GM23338 (cell line): ENCODE results near the gene HARS1. TPM values are rescaled to one million over a fixed set of nuclear protein-coding genes. Genes with fewer than 3 reads are reported as not detected.
A peak's percentile ranks its signal among the peaks of the same experiment; 100 is the strongest.
"Not testable (repeated sequence)": the region's sequence is repeated elsewhere in the genome, so short reads cannot be mapped to it uniquely, and the experiment has no call there.

Experiments
- ATAC-seq: fragments of 200-7000 bp; cut with Tn5 transposase; 3 replicates; pipeline ENCODE4 v1.9.1; 2020
- DNase-seq: peaks from one replicate; pipeline ENCODE4 v3.0.0-alpha.2; 2015; ENCODE audit warnings: low spot score
- H2AFZ ChIP-seq: fragments of 200-600 bp; sonication (generic); 2 replicates; pipeline ENCODE4 v1.8.0; 2016; ENCODE audit warnings: antibody characterized with exemption, mild to moderate bottlenecking, moderate library complexity
- H3F3A ChIP-seq: fragments of 200-600 bp; sonication (generic); replicated peaks from 2 replicates; pipeline ENCODE4 v1.8.0; 2017; ENCODE audit warnings: antibody characterized with exemption, mixed run types, low read depth
- H3K27ac ChIP-seq: fragments of 200-600 bp; sonication (generic); 2 replicates; pipeline ENCODE4 v1.6.1; 2016; ENCODE audit warnings: low read depth
- H3K27me3 ChIP-seq: fragments of 200-600 bp; sonication (generic); 2 replicates; pipeline ENCODE4 v1.8.0; 2016; ENCODE audit warnings: mild to moderate bottlenecking, mixed run types, moderate library complexity; ENCODE audit not compliant: insufficient read depth
- H3K36me3 ChIP-seq: fragments of 200-600 bp; sonication (generic); 2 replicates; pipeline ENCODE4 v1.8.0; 2016; ENCODE audit warnings: mild to moderate bottlenecking; ENCODE audit not compliant: insufficient read depth
- H3K4me1 ChIP-seq: fragments of 200-600 bp; sonication (generic); 2 replicates; pipeline ENCODE4 v1.8.0; 2016; ENCODE audit warnings: mild to moderate bottlenecking, moderate library complexity; ENCODE audit not compliant: insufficient read depth
- H3K4me2 ChIP-seq: fragments of 200-600 bp; sonication (generic); 2 replicates; pipeline ENCODE4 v1.7.1; 2017; ENCODE audit warnings: mixed run types
- H3K4me3 ChIP-seq: fragments of 200-600 bp; sonication (generic); 2 replicates; pipeline ENCODE4 v1.6.1; 2016; ENCODE audit warnings: mixed run types
- H3K79me2 ChIP-seq: fragments of 200-600 bp; sonication (generic); replicated peaks from 2 replicates; pipeline ENCODE4 v1.8.0; 2017; ENCODE audit warnings: mild to moderate bottlenecking; ENCODE audit not compliant: insufficient read depth
- H3K9me2 ChIP-seq: fragments of 200-600 bp; sonication (generic); 2 replicates; pipeline ENCODE4 v1.8.0; 2017; ENCODE audit not compliant: insufficient read depth
- H4K20me1 ChIP-seq: fragments of 200-600 bp; sonication (generic); replicated peaks from 2 replicates; pipeline ENCODE4 v1.8.0; 2017; ENCODE audit warnings: mild to moderate bottlenecking; ENCODE audit not compliant: insufficient read depth
- H3K27ac Mint-ChIP-seq: 2 replicates; pipeline ENCODE4 v1.8.0; 2020; ENCODE audit warnings: inconsistent platforms, mild to moderate bottlenecking, moderate library complexity, mixed read lengths
- H3K27me3 Mint-ChIP-seq: 3 replicates; pipeline ENCODE4 v1.8.0; 2022; ENCODE audit warnings: low read depth, mild to moderate bottlenecking, moderate library complexity, mixed read lengths, inconsistent platforms; ENCODE audit not compliant: insufficient read depth, poor library complexity
- H3K36me3 Mint-ChIP-seq: 3 replicates; pipeline ENCODE4 v1.8.0; 2021; ENCODE audit warnings: low read depth, mild to moderate bottlenecking, inconsistent platforms, moderate library complexity, mixed read lengths
- H3K4me1 Mint-ChIP-seq: 3 replicates; pipeline ENCODE4 v1.8.0; 2020; ENCODE audit warnings: mild to moderate bottlenecking, inconsistent platforms, mixed read lengths
- H3K4me3 Mint-ChIP-seq: 3 replicates; pipeline ENCODE4 v1.8.0; 2021; ENCODE audit warnings: moderate library complexity, mild to moderate bottlenecking, inconsistent platforms, mixed read lengths
- H3K9me3 Mint-ChIP-seq: 3 replicates; pipeline ENCODE4 v1.8.0; 2020; ENCODE audit warnings: moderate library complexity, mild to moderate bottlenecking, inconsistent platforms, mixed read lengths
- CREB1 ChIP-seq: fragments of 250-450 bp; sonication (Bioruptor Pico); IDR thresholded peaks from 2 replicates; pipeline ENCODE4 v1.5.0; 2020; ENCODE audit warnings: low read depth, mild to moderate bottlenecking, moderate library complexity
- ETS1 ChIP-seq: IDR thresholded peaks from 2 replicates; pipeline ENCODE4 v1.6.1; 2016; ENCODE audit warnings: antibody characterized with exemption
- EZH2 ChIP-seq: fragments of 200-600 bp; sonication (generic); IDR thresholded peaks from one replicate; pipeline ENCODE4 v1.8.0; 2017; ENCODE audit warnings: antibody characterized with exemption, mild to moderate bottlenecking, low read depth; ENCODE audit not compliant: unreplicated experiment
- EZH2phosphoT487 ChIP-seq: fragments of 200-600 bp; sonication (generic); IDR thresholded peaks from one replicate; pipeline ENCODE4 v1.8.1; 2018; ENCODE audit warnings: antibody characterized with exemption; ENCODE audit not compliant: unreplicated experiment
- JUNB ChIP-seq: IDR thresholded peaks from one replicate; pipeline ENCODE4 v1.6.1; 2016; ENCODE audit warnings: antibody characterized with exemption; ENCODE audit not compliant: unreplicated experiment
- NANOG ChIP-seq: IDR thresholded peaks from 2 replicates; pipeline ENCODE4 v1.6.1; 2016; ENCODE audit warnings: antibody characterized with exemption, borderline replicate concordance
- POLR2AphosphoS5 ChIP-seq: IDR thresholded peaks from 2 replicates; pipeline ENCODE4 v1.6.1; 2016; ENCODE audit warnings: antibody characterized with exemption, low read depth
- REST ChIP-seq: IDR thresholded peaks from one replicate; pipeline ENCODE4 v1.6.1; 2018; ENCODE audit warnings: antibody characterized with exemption; ENCODE audit not compliant: unreplicated experiment
- STAT1 ChIP-seq: IDR thresholded peaks from one replicate; pipeline ENCODE4 v1.6.1; 2016; ENCODE audit warnings: antibody characterized with exemption; ENCODE audit not compliant: unreplicated experiment
- ZNF331 ChIP-seq: fragments of 250-450 bp; sonication (Bioruptor Pico); IDR thresholded peaks from 2 replicates; pipeline ENCODE4 v1.5.0; 2020; ENCODE audit warnings: low read depth, mild to moderate bottlenecking, moderate library complexity
- ZNF462 ChIP-seq: fragments of 250-450 bp; sonication (Bioruptor Pico); IDR thresholded peaks from 2 replicates; pipeline ENCODE4 v1.5.0; 2020; ENCODE audit warnings: mild to moderate bottlenecking, moderate library complexity
- polyA plus RNA-seq: library from polyadenylated mRNA; unstranded; fragments of >200 nt; fragmentation: Nextera tagmentation; extraction: Ambion mirVana; gene quantifications from 2 replicates; pipeline ENCODE4 v1.2.1, GENCODE V29; 2016
- total RNA-seq: library from RNA; depleted of rRNA; stranded (reverse); fragments of >200 nt; shearing (Covaris generic); gene quantifications from 2 replicates; pipeline ENCODE4 v1.2.3, GENCODE V29; 2014
- TF ChIP-seq, protein P1 (sequence below), 2 experiments: fragments of 200-600 bp in 1 of 2; sonication (generic) in 1 of 2; conservative IDR thresholded peaks; 2 replicates each; pipeline versions ENCODE4 v1.5.1 to v1.6.1; 2016 to 2017; ENCODE audit warnings: antibody characterized with exemption in 2 of 2, low read depth in 2 of 2, mild to moderate bottlenecking in 2 of 2, moderate library complexity in 1 of 2

The HARS1 gene
- total and polyA plus RNA-seq, 2 experiments from 2014 or later: 51.6 to 57.8 TPM

DNA sequence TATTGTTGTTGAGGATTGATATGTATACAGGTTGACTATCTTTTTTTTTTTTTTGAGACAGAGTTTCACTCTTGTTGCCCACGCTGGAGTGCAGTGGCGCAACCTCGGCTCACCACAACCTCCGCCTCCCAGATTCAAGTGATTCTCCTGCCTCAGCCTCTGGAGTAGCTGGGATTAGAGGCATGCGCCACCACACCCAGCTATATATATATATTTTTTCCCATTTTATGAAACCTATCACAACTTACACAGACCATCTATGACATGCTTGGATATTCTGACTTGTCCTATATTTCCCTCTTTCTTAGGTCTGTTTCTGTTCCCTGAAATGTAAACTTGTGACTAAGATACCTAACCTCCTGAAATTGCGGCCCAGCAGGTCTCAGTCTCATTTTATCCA, 63.2 kb downstream of the HARS1 start:
- Histone ChIP-seq H3K36me3 (peaks cover 6% of the 10 kb centered on the region; the same call in 1 of the 2 replicates), H2AFZ (no peak overlapping the region), H3K4me1 (no peaks in the 10 kb centered on the region), H3K4me2 (no peak overlapping the region), H3K79me2 (no peaks in the 10 kb centered on the region), H3K9me2 (no peaks in the 10 kb centered on the region), H3K4me3 (no peak overlapping the region), H3F3A (no peaks in the 10 kb centered on the region), H3K27ac (no peak overlapping the region), H3K27me3 (peaks cover 26% of the 10 kb centered on the region), H4K20me1 (no peaks in the 10 kb centered on the region)
- Mint-ChIP-seq H3K4me3 (no peak overlapping the region), H3K27ac (no peak overlapping the region), H3K27me3 (peaks cover 19% of the 10 kb centered on the region), H3K4me1 (no peaks in the 10 kb centered on the region), H3K36me3 (peaks cover 16% of the 10 kb centered on the region), H3K9me3 (peaks cover 60% of the 10 kb centered on the region)
- TF ChIP-seq STAT1 (no peak), ZNF331 (CRISPR knock-in tag) (no peak), EZH2 (no peak), CREB1 (CRISPR knock-in tag) (no peak), NANOG (no peak), ZNF462 (no peak), POLR2AphosphoS5 (no peak), JUNB (no peak), REST (no peak), ETS1 (no peak), EZH2phosphoT487 (no peak)
- TF ChIP-seq, protein P1, sequence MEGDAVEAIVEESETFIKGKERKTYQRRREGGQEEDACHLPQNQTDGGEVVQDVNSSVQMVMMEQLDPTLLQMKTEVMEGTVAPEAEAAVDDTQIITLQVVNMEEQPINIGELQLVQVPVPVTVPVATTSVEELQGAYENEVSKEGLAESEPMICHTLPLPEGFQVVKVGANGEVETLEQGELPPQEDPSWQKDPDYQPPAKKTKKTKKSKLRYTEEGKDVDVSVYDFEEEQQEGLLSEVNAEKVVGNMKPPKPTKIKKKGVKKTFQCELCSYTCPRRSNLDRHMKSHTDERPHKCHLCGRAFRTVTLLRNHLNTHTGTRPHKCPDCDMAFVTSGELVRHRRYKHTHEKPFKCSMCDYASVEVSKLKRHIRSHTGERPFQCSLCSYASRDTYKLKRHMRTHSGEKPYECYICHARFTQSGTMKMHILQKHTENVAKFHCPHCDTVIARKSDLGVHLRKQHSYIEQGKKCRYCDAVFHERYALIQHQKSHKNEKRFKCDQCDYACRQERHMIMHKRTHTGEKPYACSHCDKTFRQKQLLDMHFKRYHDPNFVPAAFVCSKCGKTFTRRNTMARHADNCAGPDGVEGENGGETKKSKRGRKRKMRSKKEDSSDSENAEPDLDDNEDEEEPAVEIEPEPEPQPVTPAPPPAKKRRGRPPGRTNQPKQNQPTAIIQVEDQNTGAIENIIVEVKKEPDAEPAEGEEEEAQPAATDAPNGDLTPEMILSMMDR (conservative IDR thresholded peaks at IDR 0.05; ENCODE audit: low read depth in 2 of 2): no peak
- DNase-seq: peak; percentile 23
- ATAC-seq: no peak

DNA sequence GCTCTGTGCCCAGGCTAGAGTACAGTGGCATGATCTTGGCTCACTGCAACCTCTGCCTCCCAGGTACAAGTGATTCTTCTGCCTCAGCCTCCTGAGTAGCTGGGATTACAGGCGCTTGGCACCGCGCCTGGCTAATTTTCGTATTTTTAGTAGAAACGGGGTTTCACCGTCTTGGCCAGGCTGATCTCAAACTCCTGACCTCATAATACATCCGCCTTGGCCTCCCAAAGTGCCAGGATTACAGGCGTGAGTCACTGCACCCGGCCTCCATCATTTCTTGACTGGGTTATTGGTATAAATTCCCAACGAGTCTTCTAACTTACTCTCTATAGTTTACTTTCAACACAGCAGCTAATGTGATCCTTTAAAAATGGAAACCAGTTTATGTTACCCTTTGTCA, 66.3 kb downstream of the HARS1 start:
- H3F3A ChIP-seq, H3K27me3 ChIP-seq, H2AFZ ChIP-seq, ATAC-seq, H3K4me3 Mint-ChIP-seq, H3K9me2 ChIP-seq, H3K4me2 ChIP-seq, H4K20me1 ChIP-seq, H3K27me3 Mint-ChIP-seq, H3K4me1 Mint-ChIP-seq, DNase-seq, H3K4me3 ChIP-seq, H3K27ac Mint-ChIP-seq, H3K4me1 ChIP-seq, H3K79me2 ChIP-seq, H3K36me3 ChIP-seq, H3K27ac ChIP-seq: not testable (repeated sequence)
- Mint-ChIP-seq H3K36me3 (peaks cover 12% of the 10 kb centered on the region), H3K9me3 (peaks cover 72% of the 10 kb centered on the region)
